Loucy (cell line): ENCODE data around the gene SAMD4A.

Experiments
- H2AFZ ChIP-seq: fragments of 200-600 bp; sonication (generic); 2 replicates; pipeline ENCODE4 v1.6.0; 2016; ENCODE audit warnings: antibody characterized with exemption, mild to moderate bottlenecking, low read length, moderate library complexity
- H3F3A ChIP-seq: fragments of 200-600 bp; 2 replicates; pipeline ENCODE4 v1.6.0; 2016; ENCODE audit warnings: antibody characterized with exemption, low read depth, mild to moderate bottlenecking
- H3K27me3 ChIP-seq: fragments of 200-600 bp; sonication (generic); 2 replicates; pipeline ENCODE4 v1.6.1; 2014; ENCODE audit warnings: low read length, mild to moderate bottlenecking; ENCODE audit not compliant: insufficient read depth, poor library complexity, severe bottlenecking
- H3K36me3 ChIP-seq: fragments of 200-600 bp; sonication (generic); 2 replicates; pipeline ENCODE4 v1.6.1; 2016; ENCODE audit warnings: low read length; ENCODE audit not compliant: insufficient read depth
- H3K4me1 ChIP-seq: fragments of 200-600 bp; sonication (generic); 2 replicates; pipeline ENCODE4 v1.5.1; 2014; ENCODE audit warnings: low read length, mild to moderate bottlenecking; ENCODE audit not compliant: insufficient read depth, poor library complexity, severe bottlenecking
- H3K4me2 ChIP-seq: fragments of 200-600 bp; sonication (generic); 2 replicates; pipeline ENCODE4 v1.6.0; 2014; ENCODE audit warnings: antibody characterized with exemption, low read length, low read depth, mild to moderate bottlenecking; ENCODE audit not compliant: poor library complexity, severe bottlenecking
- H3K4me3 ChIP-seq: fragments of 200-600 bp; sonication (generic); 2 replicates; pipeline ENCODE4 v1.5.1; 2014; ENCODE audit warnings: low read length, mild to moderate bottlenecking, mixed read lengths; ENCODE audit not compliant: poor library complexity, severe bottlenecking
- H3K79me2 ChIP-seq: fragments of 200-600 bp; sonication (generic); 2 replicates; pipeline ENCODE4 v1.6.1; 2014; ENCODE audit warnings: low read length; ENCODE audit not compliant: insufficient read depth
- H3K9ac ChIP-seq: fragments of 200-600 bp; sonication (generic); 2 replicates; pipeline ENCODE4 v1.6.0; 2014; ENCODE audit warnings: mild to moderate bottlenecking, low read depth, low read length, moderate library complexity; ENCODE audit not compliant: poor library complexity, severe bottlenecking
- H3K9me2 ChIP-seq: fragments of 200-600 bp; sonication (generic); replicated peaks from 2 replicates; pipeline ENCODE4 v1.6.1; 2016; ENCODE audit warnings: low read depth, low read length, mixed read lengths
- H3K9me3 ChIP-seq: fragments of 200-600 bp; sonication (generic); 2 replicates; pipeline ENCODE4 v1.6.1; 2014; ENCODE audit warnings: mild to moderate bottlenecking, antibody characterized with exemption, low read length, low read depth; ENCODE audit not compliant: insufficient read depth
- H4K20me1 ChIP-seq: fragments of 200-600 bp; sonication (generic); 2 replicates; pipeline ENCODE4 v1.6.0; 2014; ENCODE audit warnings: antibody characterized with exemption, low read length, mild to moderate bottlenecking; ENCODE audit not compliant: insufficient read depth, poor library complexity, severe bottlenecking
- EZH2phosphoT487 ChIP-seq: fragments of 200-600 bp; IDR thresholded peaks from 2 replicates; pipeline ENCODE4 v1.6.1; 2018; ENCODE audit warnings: antibody characterized with exemption, mild to moderate bottlenecking, moderate library complexity, borderline replicate concordance
- TF ChIP-seq, protein P1 (sequence below): fragments of 200-600 bp; sonication (generic); conservative IDR thresholded peaks from 2 replicates; pipeline ENCODE4 v1.5.1; 2014; ENCODE audit warnings: mild to moderate bottlenecking, antibody characterized with exemption, low read length

The SAMD4A gene

DNA sequence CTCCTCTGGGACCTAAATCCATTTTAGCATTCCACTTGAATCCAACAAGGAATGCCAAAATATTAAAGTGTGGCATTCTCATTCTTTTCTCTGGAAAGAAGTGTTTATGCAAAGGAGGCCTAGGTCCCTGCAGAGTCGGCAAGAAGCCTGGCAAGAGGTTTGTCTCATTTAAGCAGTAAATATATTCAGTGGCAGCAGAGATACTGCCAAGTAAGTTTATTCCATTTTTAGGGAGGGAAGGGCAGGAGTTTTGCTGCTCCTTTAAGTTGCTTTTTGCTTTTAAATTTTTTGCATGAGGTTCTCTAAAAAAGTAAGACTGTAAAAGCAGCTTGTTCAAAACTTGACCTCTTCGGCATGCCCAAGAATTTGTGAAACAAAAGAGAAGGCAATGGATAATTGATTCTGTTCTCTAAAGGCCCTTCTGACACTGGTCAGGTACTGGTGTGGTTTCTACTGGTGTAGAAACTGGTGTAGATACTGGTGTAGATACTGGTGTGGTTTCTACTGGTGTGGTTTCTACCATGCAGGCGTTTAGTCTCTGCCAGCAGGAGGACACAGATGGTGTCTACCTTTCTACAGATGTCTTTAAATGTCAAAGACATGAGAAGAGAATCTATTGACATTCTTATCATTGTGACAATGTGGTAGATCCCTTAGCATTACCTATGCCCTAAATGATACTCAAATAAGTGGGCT is 107.3 kb downstream of the SAMD4A start:
- TF ChIP-seq, protein P1, sequence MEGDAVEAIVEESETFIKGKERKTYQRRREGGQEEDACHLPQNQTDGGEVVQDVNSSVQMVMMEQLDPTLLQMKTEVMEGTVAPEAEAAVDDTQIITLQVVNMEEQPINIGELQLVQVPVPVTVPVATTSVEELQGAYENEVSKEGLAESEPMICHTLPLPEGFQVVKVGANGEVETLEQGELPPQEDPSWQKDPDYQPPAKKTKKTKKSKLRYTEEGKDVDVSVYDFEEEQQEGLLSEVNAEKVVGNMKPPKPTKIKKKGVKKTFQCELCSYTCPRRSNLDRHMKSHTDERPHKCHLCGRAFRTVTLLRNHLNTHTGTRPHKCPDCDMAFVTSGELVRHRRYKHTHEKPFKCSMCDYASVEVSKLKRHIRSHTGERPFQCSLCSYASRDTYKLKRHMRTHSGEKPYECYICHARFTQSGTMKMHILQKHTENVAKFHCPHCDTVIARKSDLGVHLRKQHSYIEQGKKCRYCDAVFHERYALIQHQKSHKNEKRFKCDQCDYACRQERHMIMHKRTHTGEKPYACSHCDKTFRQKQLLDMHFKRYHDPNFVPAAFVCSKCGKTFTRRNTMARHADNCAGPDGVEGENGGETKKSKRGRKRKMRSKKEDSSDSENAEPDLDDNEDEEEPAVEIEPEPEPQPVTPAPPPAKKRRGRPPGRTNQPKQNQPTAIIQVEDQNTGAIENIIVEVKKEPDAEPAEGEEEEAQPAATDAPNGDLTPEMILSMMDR: no peak
- TF ChIP-seq EZH2phosphoT487: no peak
- H3K9me3 ChIP-seq: no peaks in the 10 kb centered on the region
- no peaks in the 10 kb centered on the region for H3K27me3 ChIP-seq
- peaks cover 16% of the 10 kb centered on the region for H3K4me1 ChIP-seq
- H3F3A ChIP-seq: no peaks in the 10 kb centered on the region
- no peak overlapping the region for H3K9ac ChIP-seq
- no peaks in the 10 kb centered on the region for H3K36me3 ChIP-seq
- H3K79me2 ChIP-seq: no peaks in the 10 kb centered on the region
- H3K4me2 ChIP-seq: no peak overlapping the region
- H2AFZ ChIP-seq: no peak overlapping the region
- no peaks in the 10 kb centered on the region for H4K20me1 ChIP-seq
- H3K4me3 ChIP-seq: no peak overlapping the region
- H3K9me2 ChIP-seq: no peaks in the 10 kb centered on the region

DNA sequence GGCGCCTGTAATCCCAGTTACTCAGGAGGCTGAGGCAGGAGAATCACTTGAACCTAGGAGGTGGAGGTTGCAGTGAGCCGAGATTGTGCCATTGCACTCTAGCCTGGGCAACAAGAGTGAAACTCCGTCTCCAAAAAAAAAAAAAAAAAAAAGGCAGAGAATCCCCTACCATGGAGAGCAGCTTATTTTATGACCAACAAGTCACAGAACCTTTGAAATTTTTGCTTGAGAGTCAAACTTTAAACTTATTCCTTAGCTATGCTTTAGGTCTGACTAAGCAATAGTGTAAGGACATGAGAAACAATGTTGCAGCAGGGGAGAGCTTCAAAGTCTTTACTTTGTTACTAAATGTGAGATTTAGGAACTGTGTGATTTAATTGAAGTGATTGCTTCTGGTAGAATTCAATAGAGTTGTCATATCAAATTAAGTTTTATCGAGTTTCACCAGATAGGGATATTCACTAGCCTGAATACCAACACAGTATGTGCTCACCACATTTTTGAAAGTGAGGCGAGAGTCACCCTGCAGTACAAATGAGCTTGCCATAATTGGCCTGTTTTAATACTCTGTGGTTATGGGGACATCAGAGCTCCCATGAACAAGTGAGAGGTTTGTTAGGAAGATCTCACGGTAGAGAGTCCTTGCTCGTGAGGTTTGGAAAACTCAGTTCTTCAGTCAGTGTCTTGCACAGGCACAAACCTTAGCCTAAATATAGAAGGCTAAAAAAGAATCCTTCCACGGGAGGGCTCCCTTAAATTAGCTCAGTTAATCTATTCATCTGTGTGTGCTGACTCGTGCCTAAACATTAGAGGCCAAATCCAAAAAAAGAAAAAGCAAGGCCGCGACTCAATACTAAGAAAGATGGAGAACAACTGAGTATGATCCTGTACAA is 108.6 kb downstream of the SAMD4A start:
- H3K4me1 ChIP-seq: peaks cover 4% of the 10 kb centered on the region
- no peaks in the 10 kb centered on the region for H3K79me2 ChIP-seq
- no peaks in the 10 kb centered on the region for H3K36me3 ChIP-seq
- TF ChIP-seq, protein P1: no peak
- TF ChIP-seq EZH2phosphoT487: no peak
- H3K9ac ChIP-seq: no peak overlapping the region
- no peaks in the 10 kb centered on the region for H3K9me3 ChIP-seq
- no peak overlapping the region for H3K4me3 ChIP-seq
- no peaks in the 10 kb centered on the region for H3F3A ChIP-seq
- H2AFZ ChIP-seq: no peak overlapping the region
- no peaks in the 10 kb centered on the region for H4K20me1 ChIP-seq
- no peaks in the 10 kb centered on the region for H3K27me3 ChIP-seq
- no peak overlapping the region for H3K4me2 ChIP-seq
- H3K9me2 ChIP-seq: no peaks in the 10 kb centered on the region

DNA sequence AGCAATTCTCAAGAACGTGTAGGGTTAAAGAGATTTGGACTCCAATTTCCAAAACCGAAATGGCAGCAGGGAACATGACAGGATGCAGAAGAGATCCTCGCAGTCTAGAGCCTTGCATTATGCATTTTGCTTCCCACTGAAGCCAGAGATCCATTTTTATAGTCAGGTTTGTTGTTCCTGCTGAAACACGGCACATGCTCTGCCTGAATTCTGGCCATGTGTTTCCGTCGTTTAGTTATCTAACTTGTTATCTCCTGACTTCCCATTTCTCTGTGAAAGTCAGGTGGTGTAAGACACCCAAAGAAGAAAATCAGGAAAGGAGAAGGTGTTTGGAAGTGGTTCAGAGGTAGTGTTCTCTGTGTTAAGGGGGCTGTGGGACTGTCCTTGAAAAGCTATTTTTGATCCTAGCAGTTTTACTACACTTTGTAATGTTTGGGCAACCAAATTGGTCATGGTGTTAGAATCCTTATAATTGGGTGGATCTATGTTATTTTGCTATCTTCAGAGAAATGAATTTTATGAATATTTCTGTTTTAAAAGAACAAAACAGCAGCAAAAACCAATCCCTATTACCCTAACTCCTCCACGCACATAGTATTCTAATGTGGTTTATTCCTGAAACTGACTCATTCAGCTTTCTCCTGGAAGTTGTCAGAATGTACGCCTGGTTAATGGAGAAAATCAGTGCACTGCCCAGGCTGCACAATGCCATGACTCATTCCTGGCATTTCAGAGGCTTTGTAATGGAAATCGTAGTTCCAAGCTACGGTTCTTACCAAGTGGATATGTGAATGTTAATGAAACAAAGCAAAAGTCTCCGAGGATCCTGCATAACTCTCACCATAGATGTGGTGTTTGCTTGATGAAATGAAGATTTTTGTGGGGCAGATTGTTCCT is 110.1 kb downstream of the SAMD4A start:
- Histone ChIP-seq H3K4me3 (no peak overlapping the region), H3K36me3 (no peaks in the 10 kb centered on the region), H3K4me2 (no peak overlapping the region), H3K27me3 (no peaks in the 10 kb centered on the region), H3K4me1 (peaks cover 13% of the 10 kb centered on the region), H2AFZ (no peak overlapping the region), H3K9ac (no peak overlapping the region), H4K20me1 (no peaks in the 10 kb centered on the region), H3K79me2 (no peaks in the 10 kb centered on the region), H3F3A (no peaks in the 10 kb centered on the region), H3K9me2 (no peaks in the 10 kb centered on the region), H3K9me3 (no peaks in the 10 kb centered on the region)
- TF ChIP-seq, protein P1: no peak
- no peak for TF ChIP-seq EZH2phosphoT487
